Measurements from ENCODE around the gene PRKCE. TPM values are rescaled to one million over a fixed set of nuclear protein-coding genes. Genes with fewer than 3 reads are reported as not detected.

The PRKCE gene
- total RNA-seq, 2 donors from 2014 or later = 7.2 to 25.4 TPM

DNA sequence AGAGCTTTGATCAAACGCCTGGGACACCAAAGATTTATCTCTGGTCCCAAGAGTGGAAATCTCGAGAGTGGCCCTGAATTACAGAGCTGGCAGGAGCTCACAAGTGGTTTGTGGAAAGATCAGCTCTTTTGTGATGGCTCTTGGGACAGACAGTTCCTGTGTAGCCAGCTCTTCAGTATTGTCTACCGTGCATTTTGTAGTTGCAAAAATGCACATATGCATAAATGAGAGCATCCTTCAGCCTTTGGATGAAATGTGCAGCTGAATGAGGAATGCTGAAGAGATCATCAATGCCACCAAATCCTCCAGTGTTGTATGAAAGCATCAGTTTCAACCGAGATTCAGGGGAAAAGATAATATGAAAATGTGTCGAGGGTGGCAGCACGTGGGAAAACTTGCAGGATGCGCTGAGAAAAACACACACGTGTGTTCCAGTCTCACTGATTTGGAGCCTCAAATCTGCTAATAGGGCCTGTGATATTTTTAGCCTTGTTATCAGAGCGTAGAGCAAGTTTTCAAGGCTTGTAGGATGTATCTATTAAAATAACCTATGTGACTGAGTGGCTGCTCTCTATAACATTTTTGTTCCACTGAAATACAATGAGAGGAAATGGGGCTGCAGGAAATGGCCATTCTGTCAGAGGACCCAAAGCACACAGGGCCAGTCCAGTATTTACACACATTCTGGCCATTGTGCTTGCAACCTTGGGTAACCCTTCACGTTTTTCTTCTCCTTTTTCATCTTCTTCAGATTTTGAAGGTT lies 138.7 kb downstream of the PRKCE start:
- DNase-seq (ENCODE audit: low spot score) = no peak
- Histone ChIP-seq H3K27me3 (replicated peaks; ENCODE audit: insufficient read depth) (no peaks in the 10 kb centered on the region), H3K36me3 (no peaks in the 10 kb centered on the region), H3K9me3 (no peaks in the 10 kb centered on the region), H3K27ac (no peak overlapping the region), H3K4me3 (no peak overlapping the region), H3K4me1 (replicated peaks) (no peaks in the 10 kb centered on the region)
- 89% methylated on average over 10 of the region's 10 CpGs for WGBS
- TF ChIP-seq, protein P1, sequence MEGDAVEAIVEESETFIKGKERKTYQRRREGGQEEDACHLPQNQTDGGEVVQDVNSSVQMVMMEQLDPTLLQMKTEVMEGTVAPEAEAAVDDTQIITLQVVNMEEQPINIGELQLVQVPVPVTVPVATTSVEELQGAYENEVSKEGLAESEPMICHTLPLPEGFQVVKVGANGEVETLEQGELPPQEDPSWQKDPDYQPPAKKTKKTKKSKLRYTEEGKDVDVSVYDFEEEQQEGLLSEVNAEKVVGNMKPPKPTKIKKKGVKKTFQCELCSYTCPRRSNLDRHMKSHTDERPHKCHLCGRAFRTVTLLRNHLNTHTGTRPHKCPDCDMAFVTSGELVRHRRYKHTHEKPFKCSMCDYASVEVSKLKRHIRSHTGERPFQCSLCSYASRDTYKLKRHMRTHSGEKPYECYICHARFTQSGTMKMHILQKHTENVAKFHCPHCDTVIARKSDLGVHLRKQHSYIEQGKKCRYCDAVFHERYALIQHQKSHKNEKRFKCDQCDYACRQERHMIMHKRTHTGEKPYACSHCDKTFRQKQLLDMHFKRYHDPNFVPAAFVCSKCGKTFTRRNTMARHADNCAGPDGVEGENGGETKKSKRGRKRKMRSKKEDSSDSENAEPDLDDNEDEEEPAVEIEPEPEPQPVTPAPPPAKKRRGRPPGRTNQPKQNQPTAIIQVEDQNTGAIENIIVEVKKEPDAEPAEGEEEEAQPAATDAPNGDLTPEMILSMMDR (IDR thresholded peaks at IDR 0.05) = no peak
- intact Hi-C loops (cut with DNase I) = no loop called here

DNA sequence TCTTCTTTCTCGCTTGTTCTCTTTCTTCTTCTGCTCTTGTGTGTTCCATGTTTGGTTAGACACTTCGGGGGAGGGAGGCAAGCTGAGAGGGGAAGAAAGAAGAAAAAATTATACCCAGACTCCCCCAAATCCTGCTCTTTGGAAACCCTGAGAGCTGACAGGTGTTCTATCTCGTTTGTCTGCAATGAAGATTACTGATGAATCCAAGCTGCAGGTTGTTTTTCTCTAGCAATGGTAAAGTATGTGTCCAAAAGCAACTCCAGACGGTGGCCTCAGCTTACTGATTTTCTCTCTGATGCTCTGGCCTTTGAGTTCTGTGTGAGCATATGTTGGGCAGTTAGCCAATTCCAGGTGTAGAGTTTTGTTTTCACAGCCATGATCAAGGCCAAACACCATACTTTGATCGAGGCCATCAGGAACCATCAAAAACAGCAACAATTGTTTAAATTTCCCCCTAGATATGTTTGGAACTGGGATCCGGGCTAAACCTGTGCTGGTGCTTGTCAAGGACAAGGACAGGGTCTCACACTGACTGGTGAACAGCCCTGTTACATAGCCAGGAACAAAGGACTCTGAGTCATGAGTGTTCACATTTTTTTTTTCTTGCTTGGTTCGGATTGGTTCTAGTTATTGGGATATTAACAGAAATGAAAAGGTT lies 142.0 kb downstream of the PRKCE start:
- Histone ChIP-seq H3K4me3 (no peak overlapping the region), H3K27ac (no peak overlapping the region), H3K9me3 (no peaks in the 10 kb centered on the region), H3K27me3 (replicated peaks; ENCODE audit: insufficient read depth) (no peaks in the 10 kb centered on the region), H3K36me3 (no peaks in the 10 kb centered on the region), H3K4me1 (replicated peaks) (no peaks in the 10 kb centered on the region)
- intact Hi-C loops (cut with DNase I) = no loop called here
- no peak for DNase-seq (ENCODE audit: low spot score)
- WGBS = 56% methylated on average over 7 of the region's 7 CpGs
- TF ChIP-seq POLR2AphosphoS5 (IDR thresholded peaks at IDR 0.05) = no peak
- TF ChIP-seq, protein P1 (IDR thresholded peaks at IDR 0.05) = no peak
- no peak for TF ChIP-seq POLR2A (IDR thresholded peaks at IDR 0.05)

DNA sequence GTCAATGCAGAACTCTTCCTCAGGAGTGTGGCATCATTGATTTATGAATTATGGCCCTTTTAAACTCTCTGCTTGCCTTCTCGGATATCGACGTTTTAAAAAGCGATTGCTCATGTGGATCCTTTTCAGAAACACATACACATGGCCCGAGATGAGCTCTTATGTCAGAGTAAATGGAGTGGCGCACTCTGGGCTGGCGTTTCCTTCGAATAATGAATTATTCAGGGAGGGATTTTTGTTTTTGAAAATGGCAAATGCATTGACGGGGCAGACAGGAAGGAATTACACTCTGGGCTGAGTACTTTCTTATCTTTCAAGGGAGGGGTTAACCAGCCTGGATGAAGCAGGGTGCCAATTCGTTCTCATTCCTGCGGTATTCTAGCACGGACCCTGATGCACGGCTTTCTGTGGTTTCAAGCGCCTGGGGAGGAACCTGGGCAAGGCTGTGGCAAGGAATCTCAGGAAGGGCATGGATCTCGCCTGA lies 142.7 kb downstream of the PRKCE start:
- no peaks in the 10 kb centered on the region for H3K27me3 ChIP-seq (replicated peaks; ENCODE audit: insufficient read depth)
- intact Hi-C loops (cut with DNase I) = no loop called here
- TF ChIP-seq, protein P1 (IDR thresholded peaks at IDR 0.05) = no peak
- TF ChIP-seq POLR2AphosphoS5 (IDR thresholded peaks at IDR 0.05) = no peak
- TF ChIP-seq POLR2A (IDR thresholded peaks at IDR 0.05) = no peak
- no peaks in the 10 kb centered on the region for H3K36me3 ChIP-seq
- H3K27ac ChIP-seq = no peak overlapping the region
- WGBS = 65% methylated on average over 15 of the region's 15 CpGs
- no peaks in the 10 kb centered on the region for H3K9me3 ChIP-seq
- no peaks in the 10 kb centered on the region for H3K4me1 ChIP-seq (replicated peaks)
- DNase-seq (ENCODE audit: low spot score) = no peak
- no peak overlapping the region for H3K4me3 ChIP-seq

DNA sequence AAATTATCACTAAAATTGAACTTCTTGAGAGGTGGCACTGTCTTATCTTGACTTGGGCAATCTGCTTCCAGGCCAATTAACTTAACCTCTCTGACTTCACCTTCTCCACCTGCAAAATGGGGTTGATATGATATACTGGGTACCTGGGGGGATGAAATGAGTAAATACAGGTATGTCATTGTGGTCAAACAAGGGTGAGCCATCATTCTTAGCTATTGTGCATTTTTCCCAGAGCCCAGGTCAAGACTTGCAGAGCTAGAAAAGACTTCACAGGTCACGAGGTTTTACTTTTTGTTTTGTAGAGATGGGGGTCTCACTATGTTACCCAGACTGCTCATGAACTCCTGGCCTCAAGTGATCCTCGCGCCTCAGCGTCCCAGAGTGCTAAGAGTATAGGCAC lies 145.0 kb downstream of the PRKCE start:
- 96% methylated on average over 4 of the region's 4 CpGs for WGBS
- H3K4me3 ChIP-seq = no peak overlapping the region
- no peak for DNase-seq (ENCODE audit: low spot score)
- H3K36me3 ChIP-seq = no peaks in the 10 kb centered on the region
- TF ChIP-seq POLR2AphosphoS5 (IDR thresholded peaks at IDR 0.05) = no peak
- no peak for TF ChIP-seq POLR2A (IDR thresholded peaks at IDR 0.05)
- TF ChIP-seq, protein P1 (IDR thresholded peaks at IDR 0.05) = no peak
- no peak overlapping the region for H3K27ac ChIP-seq
- no peaks in the 10 kb centered on the region for H3K27me3 ChIP-seq (replicated peaks; ENCODE audit: insufficient read depth)
- intact Hi-C loops (cut with DNase I) = no loop called here
- no peaks in the 10 kb centered on the region for H3K4me1 ChIP-seq (replicated peaks)
- no peaks in the 10 kb centered on the region for H3K9me3 ChIP-seq
